ENCODE data around the gene ZNF19.
A peak's percentile ranks its signal among the peaks of the same experiment; 100 is the strongest.

The ZNF19 gene

DNA sequence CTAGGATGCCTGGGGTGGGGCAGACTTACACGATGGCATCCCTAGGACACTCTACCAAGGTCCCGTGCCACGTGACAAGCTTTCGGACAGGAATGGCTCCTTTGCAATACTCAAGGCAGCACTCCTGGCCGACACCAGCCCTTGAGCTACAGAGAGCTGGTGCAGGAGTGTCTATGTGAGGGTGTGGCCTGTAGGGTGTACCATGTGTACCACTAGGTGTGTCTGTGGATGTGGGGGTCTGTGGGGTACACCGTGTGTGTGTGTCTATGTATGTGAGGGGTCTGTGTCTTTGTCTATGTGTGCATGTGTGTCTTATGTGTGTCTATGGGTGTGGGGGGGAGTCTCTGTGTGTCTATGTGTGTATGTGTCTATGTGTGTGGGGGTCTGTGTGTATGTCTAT lies 45.4 kb downstream of the ZNF19 start:
- no peak for DNase-seq (ENCODE audit: low read depth in 4 of 4, low spot score in 1 of 4)

DNA sequence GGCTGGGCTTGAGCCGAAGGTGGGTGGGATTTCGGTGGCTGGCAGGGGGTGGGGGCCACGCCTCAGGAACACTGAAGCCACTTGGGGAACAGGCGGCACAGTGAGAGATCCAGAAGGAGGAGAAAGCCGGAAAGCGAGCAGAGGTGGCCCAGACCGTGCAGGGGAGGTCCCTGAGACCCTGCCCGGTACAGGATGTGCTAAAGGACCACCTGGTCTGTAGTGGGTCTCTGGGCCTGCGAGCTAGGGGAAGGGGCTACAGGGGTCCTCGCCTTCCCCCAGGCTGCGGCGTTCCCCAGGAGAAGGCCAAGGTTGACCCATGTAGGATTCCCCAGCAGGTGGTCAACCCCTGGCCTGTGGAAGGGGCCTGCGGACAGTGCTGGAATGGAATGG lies 47.1 kb downstream of the ZNF19 start, which contains the start of gene TLE7:
Gene TLE7 (minus strand): TSS at position 4 of the 390 bp plus-strand sequence. CDS start 8,730 bp downstream, outside the sequence.
- no peak for DNase-seq (ENCODE audit: low read depth in 4 of 4, low spot score in 1 of 4)

DNA sequence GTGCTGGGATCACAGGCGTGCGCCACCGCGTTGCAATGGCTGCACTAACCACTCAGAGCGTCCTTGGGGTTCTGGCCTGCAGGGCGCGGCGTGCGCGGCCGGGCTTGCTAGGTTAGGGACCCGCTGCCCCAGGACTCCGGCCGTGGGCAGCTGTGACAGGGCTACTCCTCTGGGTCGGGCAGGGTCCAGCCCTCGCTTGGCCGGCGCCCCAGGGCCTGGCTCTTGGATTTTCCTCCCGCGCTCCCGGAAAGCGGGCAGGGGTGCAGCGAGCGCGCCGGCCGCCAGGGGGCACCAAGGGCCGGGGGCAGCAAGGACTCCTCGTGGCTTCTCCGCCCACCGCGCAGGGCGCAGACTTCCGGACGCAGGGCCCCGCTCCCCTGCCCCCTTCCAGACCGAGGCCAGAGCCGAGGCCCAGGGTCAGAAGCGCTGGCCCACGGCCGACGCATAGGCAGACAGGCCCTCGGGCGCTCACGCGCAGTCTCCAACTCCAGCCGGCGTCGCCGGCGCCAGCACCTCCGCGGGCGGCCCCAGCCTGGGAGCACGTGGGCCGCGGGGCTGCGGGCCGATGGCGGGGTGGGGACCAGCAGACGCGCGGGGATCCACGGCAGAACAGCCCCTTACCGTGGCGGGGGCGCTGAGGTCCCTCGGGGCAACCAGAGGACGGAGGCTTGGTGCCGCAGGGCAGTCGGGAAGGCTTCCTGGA lies 47.6 kb downstream of the ZNF19 start:
- peak in 1 of 4 experiments; percentile 21 for DNase-seq (ENCODE audit: low read depth in 4 of 4, low spot score in 1 of 4)

DNA sequence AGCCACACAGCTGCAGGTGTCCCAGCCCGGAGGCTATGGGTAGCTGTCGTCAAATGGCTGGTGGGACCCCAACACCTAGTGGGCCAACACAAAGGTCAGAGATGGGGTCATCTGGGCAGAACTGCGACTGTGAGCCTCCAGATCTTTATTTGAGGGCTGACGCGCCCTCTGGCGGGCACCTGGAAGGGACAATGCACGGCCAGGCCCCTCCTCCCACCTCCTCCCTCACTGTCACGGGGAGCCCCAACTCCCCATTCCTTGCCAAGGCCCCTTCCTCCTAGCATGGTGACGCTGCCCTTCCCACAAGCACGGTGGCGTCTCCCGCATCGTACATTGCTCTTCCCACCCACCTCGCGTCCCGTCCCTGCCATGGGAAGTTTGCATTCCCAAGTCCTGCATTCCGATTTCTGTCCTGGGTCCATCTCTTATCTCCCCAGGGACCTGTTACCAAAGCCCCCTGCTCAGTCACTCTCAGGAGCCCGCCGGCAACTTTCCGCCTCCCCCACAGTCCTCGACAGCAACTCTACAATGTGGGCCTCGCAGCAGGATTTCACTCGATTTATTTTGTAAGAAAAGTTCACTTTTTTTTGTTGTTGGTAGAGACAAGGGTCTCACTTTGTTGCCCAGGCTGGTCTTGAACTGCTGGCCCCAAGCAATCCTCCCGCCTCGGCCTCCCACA lies 48.3 kb downstream of the ZNF19 start:
- DNase-seq (ENCODE audit: low read depth in 4 of 4, low spot score in 1 of 4): no peak

DNA sequence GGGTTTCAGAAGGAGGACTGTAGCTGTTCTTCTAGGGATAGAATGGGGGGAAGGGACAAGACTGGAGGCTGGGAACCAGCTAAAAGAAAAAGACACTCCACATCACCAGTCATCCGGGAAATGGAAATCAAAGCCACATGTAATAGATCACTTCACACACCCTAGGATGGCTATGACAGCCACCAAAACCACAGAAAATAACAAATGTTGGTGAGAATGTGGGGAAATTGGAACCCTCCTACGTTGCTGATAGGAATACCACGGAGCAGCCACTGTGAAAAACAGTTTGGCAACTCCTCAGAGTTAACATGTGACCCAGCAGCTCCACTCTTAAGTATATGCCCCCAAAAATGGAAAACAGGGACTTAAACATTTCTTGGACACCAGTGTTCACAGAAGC lies 49.6 kb downstream of the ZNF19 start:
- no peak for DNase-seq (ENCODE audit: low read depth in 4 of 4, low spot score in 1 of 4)

DNA sequence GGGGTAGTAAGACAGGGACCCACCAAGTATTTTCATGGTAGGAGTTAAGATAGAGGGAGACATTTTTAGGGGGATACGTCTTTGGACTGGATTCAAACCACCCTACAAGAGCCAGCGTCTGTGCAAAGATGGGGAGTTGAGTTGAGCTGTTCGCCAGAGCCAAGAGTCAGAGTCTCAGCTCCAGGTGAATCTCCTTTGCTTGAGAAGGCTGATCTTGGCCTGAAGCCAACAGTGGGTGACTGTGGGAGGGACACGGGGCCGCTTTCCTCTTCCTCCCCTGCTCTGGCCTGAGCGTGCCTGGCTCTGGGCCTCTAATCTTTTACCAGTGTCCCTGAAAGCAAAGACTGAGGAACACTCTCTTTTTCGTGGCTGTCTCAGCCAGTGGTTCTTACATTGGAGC lies 52.7 kb downstream of the ZNF19 start:
- DNase-seq (ENCODE audit: low read depth in 4 of 4, low spot score in 1 of 4): no peak

DNA sequence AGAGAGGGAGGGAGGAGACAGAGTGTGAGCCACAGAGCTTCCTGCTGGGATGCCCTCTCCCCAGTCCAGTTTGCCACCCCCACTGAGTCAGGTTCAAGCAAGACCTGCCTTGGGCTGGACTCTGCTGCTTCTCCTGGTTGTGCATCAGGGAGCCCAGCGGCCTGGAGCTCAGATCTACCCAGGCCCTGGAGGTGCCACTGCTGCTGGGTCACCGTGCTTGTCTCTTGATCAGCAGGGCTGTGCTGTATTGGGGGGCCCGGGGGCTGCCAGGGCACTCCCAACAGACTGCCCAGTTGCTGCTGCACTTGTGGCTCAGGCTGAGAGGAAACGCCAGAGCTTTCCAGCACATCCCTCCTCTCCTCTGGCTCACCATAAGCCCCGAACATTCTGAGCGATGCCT lies 56.2 kb downstream of the ZNF19 start:
- DNase-seq (ENCODE audit: low read depth in 4 of 4, low spot score in 1 of 4): no peak

DNA sequence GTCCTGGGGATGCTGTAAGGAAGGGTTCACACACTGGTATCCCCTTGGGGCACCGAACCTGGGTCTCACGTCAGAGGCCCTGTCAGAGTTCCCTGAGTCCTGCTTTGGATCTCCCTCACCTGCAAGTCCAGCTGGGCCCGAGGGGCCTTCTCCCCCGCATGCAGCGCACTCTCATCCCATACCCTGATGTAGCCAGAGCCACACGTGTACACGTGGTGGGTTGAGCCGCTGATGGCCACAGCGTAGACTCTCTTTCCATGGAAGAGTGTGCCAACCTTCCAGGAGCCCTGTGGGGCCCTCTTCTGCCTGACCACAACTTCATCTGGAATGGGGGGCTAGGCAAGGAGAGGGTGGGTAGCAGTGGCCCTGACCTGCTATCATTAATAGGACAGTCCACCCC lies 57.1 kb downstream of the ZNF19 start:
- DNase-seq (ENCODE audit: low read depth in 4 of 4, low spot score in 1 of 4): no peak

DNA sequence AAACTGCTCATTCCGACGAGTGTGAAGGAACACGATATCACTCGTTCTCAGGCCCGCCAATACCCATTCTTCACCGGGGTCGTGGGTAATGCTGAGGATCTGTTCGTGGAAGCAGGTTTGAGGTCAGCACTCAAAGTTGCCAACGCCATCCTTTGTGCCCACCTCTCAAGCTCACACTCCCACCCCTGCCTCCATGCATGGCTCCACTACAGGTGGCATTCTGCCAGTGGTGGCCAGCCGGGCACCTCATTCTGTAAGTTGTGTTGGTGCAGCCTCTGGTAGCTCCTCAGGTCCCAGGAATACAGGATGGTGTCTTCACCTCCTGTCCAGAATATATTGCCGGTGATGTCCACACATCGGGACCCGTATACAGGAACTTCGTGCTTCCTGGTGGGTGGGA lies 57.9 kb downstream of the ZNF19 start:
- DNase-seq (ENCODE audit: low read depth in 4 of 4, low spot score in 1 of 4): no peak

DNA sequence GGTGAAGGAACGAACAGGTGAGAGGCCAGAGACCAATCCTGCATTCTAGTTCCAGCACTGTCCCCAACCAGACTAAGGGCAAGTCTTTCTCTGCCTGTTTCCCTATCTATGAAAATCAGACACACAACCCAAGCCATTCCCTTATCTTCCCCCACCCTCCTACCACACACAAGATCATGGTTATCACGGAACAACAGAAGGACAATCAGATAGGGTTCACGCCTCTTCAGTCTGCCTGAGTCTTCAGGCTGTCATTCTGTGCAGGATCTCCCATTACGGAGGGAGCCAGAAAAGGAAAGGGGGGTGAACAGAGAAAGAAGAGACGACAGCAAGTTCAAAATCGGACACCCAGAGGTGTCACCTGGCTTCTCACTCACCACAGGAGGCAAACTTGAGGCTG lies 58.4 kb downstream of the ZNF19 start:
- DNase-seq (ENCODE audit: low read depth in 4 of 4, low spot score in 1 of 4): no peak

DNA sequence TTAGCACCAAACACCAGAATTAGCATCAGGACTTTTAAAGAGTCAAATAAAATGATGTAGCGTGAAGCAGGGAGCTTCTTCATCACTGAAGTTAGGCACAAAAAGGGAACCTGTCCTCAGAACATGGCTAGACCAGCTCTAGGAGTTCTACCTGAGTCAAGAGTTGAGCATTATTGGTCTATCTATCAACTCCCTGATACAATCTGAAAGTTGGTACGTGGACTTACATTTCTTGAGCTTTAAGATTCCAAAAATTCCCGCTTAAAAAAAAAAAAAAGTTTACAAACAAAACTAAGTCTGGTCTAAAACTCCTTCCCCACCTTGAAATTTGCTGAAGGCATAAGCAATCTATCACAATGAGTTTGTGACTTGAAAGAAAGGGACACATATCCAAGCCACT lies 59.5 kb downstream of the ZNF19 start:
- no peak for DNase-seq (ENCODE audit: low read depth in 4 of 4, low spot score in 1 of 4)

DNA sequence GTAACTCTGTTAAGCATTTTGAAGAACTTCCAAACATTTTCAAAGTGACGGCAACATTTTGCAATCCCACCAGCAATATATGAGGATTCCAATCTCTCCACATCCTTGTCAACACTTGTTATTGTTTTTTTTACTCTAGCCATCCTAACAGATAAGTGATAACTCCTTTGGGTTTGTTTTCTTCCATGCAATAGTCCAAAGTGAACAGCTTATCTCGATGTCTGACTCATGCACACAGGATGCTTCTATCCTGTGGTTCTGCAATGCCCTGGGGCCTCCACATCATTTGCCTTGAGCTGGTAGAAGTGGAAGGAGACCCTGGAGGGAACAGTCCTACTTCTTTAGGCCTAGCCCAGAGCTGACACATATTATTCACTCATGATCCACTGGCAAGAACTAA lies 60.2 kb downstream of the ZNF19 start:
- no peak for DNase-seq (ENCODE audit: low read depth in 4 of 4, low spot score in 1 of 4)

DNA sequence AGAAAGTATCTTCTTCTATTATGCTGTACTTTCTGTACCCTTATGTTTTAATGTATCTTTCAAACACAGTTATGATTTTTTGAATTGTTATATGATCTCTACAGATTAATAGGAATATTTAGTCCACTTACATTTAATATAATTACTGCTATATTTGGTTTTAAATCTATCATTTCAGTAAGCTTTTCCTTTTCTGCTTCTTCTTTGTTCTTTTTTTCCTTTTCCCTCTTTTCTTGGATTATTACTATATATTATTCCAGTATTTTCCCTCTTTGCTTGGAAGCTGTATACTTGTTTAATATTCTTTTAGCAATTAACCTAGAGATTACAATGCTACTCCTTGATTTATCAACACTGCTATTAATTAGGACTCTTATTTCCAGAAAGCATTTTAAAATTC lies 60.7 kb downstream of the ZNF19 start:
- no peak for DNase-seq (ENCODE audit: low read depth in 4 of 4, low spot score in 1 of 4)

DNA sequence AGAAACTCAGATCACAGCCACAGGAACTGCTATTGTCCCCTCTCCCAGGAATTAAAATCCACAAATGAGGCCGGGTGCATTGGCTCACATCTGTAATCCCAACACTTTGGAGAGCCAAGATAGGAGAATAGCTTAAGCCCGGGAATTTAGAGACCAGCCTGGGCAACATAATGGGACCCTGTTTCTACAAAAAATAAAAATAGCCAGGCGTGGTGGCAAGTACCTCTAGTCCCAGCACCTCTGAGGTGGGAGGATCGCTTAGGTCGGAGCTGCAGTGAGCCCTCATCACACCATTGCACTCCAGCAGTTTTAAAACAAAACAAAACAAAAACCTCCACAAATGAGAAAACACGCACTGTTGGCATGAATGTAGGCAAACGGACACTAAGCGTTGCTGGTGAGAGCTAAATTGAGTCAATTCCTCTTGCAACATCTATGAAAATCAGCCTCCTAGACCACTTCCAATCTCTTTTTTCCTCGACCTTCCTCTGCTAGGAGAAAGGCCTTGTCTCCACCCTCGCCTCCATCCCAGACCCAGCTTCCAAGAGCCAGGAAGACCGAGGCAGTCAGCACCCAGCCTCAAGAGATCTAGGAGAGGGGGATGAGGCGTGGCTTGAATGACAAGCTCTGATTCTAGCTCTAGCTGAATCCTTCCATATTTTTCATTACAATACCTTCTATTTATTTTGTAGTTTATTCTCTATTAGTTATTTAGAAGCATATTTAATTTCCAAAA lies 62.1 kb downstream of the ZNF19 start:
- no peak for DNase-seq (ENCODE audit: low read depth in 4 of 4, low spot score in 1 of 4)

DNA sequence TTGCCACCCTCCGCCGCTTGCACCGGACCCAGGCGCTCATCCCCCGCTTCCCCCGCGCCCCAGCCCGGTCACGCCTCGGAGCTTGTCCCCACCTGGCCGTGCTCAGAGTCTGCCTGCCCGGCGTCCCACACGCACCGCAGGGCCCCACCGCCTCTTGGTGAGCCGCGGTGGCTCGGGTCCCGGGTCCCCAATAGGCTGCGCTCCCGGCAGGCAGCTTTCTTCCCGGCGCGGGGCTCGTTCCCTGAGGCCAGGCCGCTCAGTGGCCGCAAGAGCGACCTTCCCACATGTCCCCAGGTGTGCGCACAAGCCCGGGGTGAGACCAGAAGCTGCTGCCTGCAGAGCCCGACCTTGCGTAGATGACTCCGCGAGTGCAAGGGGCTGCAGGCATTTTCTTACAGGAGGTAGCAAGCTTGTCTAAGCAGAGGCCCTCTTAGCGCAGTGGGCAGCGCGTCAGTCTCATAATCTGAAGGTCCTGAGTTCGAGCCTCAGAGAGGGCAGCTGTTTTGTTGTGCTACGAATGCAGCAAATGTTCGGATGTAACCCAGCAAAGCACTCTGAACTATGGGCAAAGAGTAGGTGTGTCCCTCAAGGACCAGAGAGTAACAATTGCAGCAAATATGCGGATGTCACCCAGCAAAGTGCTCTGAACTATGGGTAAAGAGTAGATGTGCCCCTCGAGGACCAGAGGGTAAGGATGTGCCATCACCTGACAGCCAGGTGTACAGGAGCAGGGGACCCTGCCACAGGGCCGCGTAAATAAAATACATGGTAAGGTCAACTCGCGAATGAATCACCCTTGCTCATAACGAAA lies 62.9 kb downstream of the ZNF19 start:
- peak in 1 of 4 experiments; percentile 28 for DNase-seq (ENCODE audit: low read depth in 4 of 4, low spot score in 1 of 4)

DNA sequence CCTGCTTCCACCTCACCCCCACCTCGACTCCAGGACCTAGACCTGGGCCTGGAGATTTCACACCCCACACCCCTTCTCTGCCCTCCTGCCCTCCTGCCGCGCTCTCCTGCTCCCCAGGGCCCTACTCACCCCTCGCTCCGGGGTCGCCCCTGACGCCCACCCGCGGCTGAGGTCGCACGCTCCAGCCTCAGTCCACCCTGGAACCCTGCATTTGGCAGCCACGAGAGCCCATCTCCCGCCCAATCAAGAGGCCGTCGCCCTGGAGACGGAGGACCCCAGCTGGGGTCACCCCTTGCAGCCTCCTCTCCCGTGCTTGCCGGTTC lies 63.4 kb downstream of the ZNF19 start:
- DNase-seq (ENCODE audit: low read depth in 4 of 4, low spot score in 1 of 4): no peak

DNA sequence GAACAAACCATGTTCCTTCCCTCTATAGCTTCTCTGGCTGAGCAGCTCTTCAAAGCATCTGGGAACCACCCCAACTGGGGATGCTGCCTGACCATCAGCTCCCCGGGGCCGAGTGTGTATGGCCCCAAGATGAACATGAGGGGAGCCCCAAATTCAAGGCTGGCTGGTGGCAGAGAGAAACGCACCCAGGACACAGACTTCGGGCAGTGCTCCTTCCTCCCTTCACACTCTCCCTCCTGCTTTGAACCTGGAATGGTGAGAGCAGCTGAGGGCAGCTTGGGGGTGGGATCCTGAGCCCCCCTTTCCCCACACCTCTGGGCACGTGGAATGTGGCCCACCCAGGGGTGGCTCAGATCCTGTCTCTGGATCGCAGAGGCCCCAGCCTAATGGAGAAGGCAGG lies 64.5 kb downstream of the ZNF19 start:
- DNase-seq (ENCODE audit: low read depth in 4 of 4, low spot score in 1 of 4): no peak

DNA sequence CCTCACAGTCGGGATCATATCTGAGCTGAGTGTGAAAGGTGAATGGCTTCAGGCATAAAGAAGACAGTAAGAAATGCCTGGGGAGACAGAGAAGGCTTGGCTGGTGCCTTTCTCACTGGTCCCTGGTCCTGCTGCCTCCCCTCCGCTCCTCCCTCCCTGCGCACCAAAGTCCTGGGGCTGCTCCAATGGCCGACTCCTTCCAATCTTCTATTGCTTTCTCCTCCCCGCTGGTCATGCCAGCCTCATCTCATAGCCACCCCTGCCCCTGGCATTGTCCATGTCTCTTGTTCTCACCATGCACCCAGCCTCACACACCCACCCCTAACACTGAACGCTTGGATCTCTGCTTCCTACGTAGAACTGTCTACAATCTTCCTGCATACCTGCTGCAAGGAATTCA lies 65.3 kb downstream of the ZNF19 start:
- DNase-seq (ENCODE audit: low read depth in 4 of 4, low spot score in 1 of 4): no peak

Data from stimulated activated CD4-positive, alpha-beta T cell treated with anti-CD3 and anti-CD28 coated beads, Interleukin-1b, Interleukin-23, amount 100 ng/mL, for 24 hours (primary cell).